Thyroid gland (tissue), 4 donors: ENCODE measurements around the gene KCNB1.

Source experiments
- POLR2A ChIP-seq, 2 donors: fragments of 450-650 bp; IDR thresholded peaks; one replicate each; pipeline ENCODE4 v1.6.1; 2017; ENCODE audit warnings: antibody characterized with exemption in 2 of 2, mild to moderate bottlenecking in 2 of 2, moderate library complexity in 1 of 2
- TF ChIP-seq, protein P1 (sequence below), 6 experiments: fragments of 200-600 bp in 3 of 6; fragments of 450-650 bp in 3 of 6; sonication (generic) in 3 of 6; IDR thresholded peaks; one replicate each; pipeline ENCODE4 v1.5.1; 2016 to 2019; ENCODE audit warnings: antibody characterized with exemption in 6 of 6, mild to moderate bottlenecking in 2 of 6, inconsistent platforms in 1 of 6, moderate library complexity in 1 of 6

DNA sequence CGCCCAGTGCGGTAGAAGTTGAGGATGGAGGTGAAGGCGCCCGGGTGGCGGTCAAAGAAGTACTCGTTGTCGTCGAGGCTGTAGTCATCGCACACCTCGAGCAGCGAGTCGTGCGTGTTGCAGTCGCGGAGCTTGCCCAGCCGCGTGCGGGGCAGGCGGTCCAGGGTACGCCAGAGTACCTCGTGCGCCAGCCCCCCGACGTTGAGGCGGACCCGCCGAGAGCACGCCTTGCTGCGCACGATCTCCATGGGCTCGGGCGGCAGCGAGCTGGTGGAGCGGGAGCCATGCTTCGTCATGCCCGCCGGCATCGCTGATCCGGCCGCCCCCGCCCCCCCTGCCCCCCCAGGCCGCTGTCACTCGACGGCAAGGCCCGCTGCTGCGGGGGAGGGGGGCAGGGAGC is 295 bp downstream of the KCNB1 start:
- TF ChIP-seq, protein P1, sequence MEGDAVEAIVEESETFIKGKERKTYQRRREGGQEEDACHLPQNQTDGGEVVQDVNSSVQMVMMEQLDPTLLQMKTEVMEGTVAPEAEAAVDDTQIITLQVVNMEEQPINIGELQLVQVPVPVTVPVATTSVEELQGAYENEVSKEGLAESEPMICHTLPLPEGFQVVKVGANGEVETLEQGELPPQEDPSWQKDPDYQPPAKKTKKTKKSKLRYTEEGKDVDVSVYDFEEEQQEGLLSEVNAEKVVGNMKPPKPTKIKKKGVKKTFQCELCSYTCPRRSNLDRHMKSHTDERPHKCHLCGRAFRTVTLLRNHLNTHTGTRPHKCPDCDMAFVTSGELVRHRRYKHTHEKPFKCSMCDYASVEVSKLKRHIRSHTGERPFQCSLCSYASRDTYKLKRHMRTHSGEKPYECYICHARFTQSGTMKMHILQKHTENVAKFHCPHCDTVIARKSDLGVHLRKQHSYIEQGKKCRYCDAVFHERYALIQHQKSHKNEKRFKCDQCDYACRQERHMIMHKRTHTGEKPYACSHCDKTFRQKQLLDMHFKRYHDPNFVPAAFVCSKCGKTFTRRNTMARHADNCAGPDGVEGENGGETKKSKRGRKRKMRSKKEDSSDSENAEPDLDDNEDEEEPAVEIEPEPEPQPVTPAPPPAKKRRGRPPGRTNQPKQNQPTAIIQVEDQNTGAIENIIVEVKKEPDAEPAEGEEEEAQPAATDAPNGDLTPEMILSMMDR (IDR thresholded peaks at IDR 0.05): no peak
- no peak for TF ChIP-seq POLR2A (IDR thresholded peaks at IDR 0.05)
